ENCODE measurements around the gene PACSIN1.

PACSIN1 gene

GRCh38 chr6:34562350-34562749 lies 96.5 kb downstream of the PACSIN1 start:
- DNase-seq (ENCODE audit: low spot score), result no peak

GRCh38 chr6:34562861-34563512 lies 97.1 kb downstream of the PACSIN1 start:
- DNase-seq (ENCODE audit: low spot score), result no peak

DNA sequence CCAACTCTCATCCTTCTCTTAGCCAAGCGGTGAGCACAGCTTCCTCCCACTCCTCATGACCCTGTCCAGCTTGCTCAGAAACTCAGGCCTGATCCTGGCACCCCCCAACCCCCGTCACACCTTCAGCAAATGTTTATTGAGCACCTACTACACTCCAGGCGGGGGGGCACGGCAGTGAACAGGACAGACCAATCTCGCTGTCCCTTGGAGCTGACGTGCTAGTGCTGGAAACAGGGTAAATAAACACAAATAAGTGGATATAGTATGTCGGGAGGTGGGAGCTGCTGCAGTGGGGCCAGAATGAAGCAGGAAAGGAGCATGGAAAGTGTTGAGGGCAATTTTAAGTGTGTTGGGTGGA lies 97.6 kb downstream of the PACSIN1 start:
- no peak for DNase-seq (ENCODE audit: low spot score)

DNA sequence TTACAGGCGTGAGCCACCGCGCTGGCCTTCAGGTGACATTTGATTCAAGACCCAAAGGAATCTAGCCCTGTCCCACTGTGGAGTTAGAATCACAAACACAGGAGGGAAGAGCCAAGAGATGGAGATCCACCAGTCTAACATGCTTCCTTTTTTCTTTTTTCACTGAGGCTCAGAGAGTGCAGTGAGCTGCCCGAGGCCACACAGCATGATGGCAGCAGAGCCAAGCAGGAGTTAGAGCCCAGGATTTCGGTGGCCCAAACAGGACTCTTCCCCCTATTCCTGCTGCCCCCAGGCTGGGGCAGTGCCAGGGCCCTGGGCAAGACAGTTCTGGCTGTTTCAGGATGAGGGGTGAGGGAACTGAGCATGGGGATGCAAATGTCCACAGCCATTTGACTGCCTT lies 98.3 kb downstream of the PACSIN1 start:
- DNase-seq (ENCODE audit: low spot score), result no peak

DNA sequence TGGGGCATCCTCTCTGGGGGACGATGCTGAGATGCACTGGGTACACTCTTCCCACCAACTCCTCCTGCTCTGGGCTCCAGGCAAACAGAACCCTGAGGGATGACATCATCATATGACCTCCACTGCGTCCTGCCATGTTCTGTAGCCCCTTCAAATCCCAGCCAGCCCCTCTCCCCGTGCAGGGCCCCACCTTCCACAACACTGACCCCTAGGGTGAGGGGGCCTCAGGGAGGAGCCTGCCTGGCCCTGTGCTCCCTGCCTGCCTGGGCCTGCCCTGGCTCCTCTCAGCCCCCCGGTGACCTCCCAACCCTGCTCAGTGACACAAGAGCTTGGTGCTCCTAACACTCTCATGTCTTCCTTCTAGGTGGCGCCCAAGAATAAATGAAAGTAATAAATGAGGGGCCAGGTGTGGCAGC lies 99.9 kb downstream of the PACSIN1 start:
- DNase-seq (ENCODE audit: low spot score), result no peak

- no peak for DNase-seq (ENCODE audit: low spot score)
Measured at GRCh38 chr6:34566830-34567546, 101.1 kb downstream of the PACSIN1 start.

DNA sequence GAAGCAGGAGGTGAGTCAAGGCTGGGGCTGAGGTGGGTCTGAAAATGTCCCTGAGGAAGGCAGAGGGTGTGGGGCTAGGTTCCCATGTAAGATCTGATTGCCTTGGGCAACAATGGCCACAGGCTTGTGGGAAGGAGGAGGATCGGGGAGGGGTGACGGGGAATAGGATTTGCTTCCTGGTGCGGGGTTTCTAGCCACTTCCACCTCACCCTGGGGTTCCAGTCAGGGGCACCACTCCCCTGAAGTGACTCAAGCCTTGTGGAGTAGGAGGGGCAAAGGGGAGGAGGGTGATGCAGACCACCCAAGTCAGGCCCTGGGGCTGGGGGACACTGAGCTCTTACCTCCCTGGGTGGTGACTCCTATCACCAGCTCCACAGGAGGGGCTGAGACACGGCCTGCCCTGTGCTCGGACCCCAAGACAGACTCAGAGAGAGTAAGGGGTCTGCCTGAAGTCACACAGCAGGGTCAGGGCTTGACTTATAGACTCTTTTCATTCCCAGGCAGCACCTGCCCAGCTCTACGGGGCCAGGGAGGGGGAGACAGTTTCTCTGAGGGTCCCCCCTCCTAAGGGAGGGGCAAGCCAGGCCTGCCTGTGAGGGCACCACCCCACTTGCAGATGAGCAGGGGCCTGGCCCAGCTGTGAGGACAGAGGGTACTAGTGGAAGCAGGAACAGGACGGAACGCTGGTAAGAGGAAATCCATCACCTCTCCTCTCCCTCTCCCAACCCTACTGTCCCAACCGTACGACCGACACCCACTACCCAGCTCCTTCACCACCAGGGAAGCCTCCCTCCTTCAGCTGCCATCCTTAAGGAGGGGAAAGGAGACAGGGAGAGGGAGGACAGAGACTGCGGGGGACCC lies 102.7 kb downstream of the PACSIN1 start:
- DNase-seq (ENCODE audit: low spot score), result no peak

- DNase-seq (ENCODE audit: low spot score), result no peak
Measured at GRCh38 chr6:34569361-34569973, 103.6 kb downstream of the PACSIN1 start.

- DNase-seq (ENCODE audit: low spot score), result no peak
Measured at GRCh38 chr6:34570066-34570833, 104.4 kb downstream of the PACSIN1 start.

- DNase-seq (ENCODE audit: low spot score), result no peak
Measured at GRCh38 chr6:34571388-34571787, 105.5 kb downstream of the PACSIN1 start.

DNA sequence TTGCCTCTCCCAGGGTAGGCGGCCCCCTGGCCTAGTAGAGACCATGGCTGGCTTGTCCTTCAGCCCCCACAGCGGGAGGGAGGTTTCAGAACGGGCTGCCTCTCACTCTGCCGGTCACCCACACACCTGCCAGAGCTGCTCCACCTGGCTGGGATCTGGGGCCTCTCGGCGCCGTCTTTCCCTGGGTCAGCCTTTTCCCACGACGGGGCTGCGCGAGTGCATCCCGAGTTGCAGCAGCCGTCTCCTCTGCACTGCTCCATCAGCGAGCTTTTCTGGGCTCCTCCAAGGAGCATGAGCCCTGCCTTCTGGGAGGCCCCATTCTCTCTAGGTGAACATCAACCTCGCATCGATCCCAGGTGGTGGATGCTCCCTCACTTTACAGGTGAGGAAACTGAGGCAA lies 106.1 kb downstream of the PACSIN1 start:
- no peak for DNase-seq (ENCODE audit: low spot score)

- DNase-seq (ENCODE audit: low spot score), result no peak
Measured at GRCh38 chr6:34572585-34572984, 106.7 kb downstream of the PACSIN1 start.

GRCh38 chr6:34573567-34574183 lies 107.8 kb downstream of the PACSIN1 start:
- DNase-seq (ENCODE audit: low spot score), result no peak

GRCh38 chr6:34574647-34575293 lies 108.9 kb downstream of the PACSIN1 start:
- DNase-seq (ENCODE audit: low spot score), result no peak

GRCh38 chr6:34575326-34575725 lies 109.5 kb downstream of the PACSIN1 start:
- no peak for DNase-seq (ENCODE audit: low spot score)

DNA sequence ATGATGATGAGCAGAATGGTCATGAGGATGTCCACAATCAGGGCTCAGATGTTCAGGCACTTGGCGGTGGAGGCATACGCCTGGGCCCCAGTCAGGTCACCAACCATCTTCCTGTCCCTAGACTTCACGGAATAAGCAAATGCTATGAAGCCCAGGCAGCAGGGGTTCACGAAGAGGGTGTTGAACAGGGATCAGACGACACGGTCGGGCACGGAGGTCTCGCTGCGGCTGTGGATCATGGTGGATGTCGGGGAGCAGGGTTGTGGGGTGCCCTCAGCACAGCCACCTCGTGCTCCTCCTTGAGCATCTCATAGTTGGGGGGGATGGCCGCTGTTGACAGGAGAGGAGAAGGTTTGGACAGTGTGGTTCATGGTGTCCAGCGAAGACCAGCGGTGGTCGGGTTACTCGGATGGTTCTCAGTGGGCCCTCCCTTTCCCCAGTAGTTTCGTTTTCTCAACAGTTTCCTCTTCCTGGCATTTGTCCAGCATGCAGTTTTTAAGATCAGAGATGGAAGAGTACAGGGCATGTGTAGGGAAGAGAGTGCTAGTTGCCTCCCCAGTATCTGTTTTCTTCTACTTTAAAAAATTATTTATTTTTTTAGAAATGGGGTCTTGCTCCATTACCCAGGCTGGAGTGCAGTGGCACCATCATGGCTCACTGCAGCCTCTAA lies 110.5 kb downstream of the PACSIN1 start:
- no peak for DNase-seq (ENCODE audit: low spot score)

GRCh38 chr6:34578445-34579262 lies 112.8 kb downstream of the PACSIN1 start:
- no peak for DNase-seq (ENCODE audit: low spot score)

DNA sequence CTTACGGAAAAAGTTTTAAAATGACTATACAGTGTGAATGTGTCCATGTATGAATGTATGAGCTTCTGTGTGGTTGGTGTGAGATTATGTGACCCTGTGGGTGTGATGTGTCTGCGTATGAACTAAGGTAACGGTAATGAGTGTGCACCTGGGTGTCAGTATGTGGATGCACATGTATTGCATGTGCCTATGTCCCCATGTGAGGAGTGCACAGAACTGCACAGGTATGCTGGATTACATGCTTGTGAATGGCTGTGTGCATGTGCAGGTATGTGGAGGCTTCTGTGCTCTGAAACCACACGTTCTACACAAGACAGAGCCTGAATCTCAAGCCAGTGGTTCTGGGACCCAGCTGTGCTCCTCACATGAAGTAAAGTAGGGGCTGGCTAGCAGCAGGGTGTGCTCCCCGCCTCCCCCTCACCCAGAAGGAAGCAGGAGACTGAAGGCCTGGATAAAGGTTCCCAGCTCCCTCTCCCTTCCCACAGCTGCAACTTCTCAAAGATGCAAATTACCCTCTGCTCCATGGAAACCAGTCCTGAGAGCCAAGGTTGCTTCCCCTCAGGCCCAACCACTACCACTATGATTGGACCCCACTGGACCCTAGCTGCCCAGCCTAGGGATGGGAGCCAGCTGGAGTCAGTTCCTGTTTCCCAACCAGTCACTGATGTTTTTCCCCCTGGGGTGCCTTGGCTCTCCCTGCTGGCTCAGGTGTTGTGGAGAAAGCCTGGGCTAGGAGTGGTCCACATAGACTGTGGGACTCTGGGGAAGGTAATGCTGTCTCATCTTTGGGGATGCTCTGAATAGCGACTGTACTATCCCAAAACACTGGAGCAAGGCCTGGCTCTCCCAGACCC lies 115.1 kb downstream of the PACSIN1 start:
- no peak for DNase-seq (ENCODE audit: low spot score)

All from hematopoietic multipotent progenitor cell treated with erythropoietin and hydrocortisone succinate and interleukin-3 and kit ligand, for 17 days (in vitro differentiated cells).